ENCODE measurements around the gene TPCN2. TPM values are rescaled to one million over a fixed set of nuclear protein-coding genes. Genes with fewer than 3 reads are reported as not detected.

Gene TPCN2
- 11.7 and 15.9 TPM in 2 replicates for total RNA-seq

DNA sequence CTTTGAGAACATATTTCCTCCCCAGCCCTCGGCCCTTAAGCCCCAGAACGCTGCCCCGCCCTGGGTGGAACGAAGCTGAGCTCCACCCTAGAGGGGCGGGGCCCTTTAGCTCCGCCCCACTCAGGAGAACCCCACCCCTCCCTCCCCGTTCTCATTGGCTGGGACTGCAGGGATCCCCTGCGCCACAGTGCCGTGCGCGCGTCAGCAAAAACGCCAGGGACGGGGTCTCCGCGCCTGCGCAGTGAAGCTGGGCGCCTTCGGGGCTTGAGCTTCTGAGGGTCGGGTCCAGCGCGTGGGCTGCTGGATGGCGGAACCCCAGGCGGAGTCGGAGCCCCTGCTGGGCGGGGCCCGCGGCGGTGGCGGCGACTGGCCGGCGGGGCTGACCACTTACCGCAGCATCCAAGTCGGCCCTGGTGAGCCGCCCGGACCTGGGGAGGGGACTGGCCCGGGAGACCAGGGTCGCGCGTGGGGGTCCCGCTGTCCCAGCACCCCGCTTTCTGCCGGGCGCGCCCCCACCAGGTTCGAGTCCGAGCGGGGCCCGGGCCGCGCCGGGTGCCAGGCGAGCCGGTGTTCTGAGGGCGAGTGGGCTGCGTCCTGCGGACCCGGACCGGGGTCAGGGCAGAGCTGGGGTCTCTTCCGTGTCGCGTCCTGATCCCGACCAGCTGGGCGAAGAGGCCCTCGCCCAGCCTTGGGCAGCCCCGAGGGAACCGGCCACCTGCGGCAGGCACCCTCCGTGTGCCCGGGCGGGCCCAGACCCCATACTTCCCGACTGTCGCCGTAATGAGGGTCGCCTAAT is at the start of gene TPCN2:
TSS of gene TPCN2 (plus strand) at position 239 of the 796 bp plus-strand sequence. CDS start at position 305, 66 bp downstream.

GRCh38 chr11:69013009-69013951 is 35.5 kb upstream of the TPCN2 start, which contains the start of gene MRGPRF:
MRGPRF (minus strand) TSS chr11:69013246; CDS start chr11:69009901, 3,345 bp downstream.

DNA sequence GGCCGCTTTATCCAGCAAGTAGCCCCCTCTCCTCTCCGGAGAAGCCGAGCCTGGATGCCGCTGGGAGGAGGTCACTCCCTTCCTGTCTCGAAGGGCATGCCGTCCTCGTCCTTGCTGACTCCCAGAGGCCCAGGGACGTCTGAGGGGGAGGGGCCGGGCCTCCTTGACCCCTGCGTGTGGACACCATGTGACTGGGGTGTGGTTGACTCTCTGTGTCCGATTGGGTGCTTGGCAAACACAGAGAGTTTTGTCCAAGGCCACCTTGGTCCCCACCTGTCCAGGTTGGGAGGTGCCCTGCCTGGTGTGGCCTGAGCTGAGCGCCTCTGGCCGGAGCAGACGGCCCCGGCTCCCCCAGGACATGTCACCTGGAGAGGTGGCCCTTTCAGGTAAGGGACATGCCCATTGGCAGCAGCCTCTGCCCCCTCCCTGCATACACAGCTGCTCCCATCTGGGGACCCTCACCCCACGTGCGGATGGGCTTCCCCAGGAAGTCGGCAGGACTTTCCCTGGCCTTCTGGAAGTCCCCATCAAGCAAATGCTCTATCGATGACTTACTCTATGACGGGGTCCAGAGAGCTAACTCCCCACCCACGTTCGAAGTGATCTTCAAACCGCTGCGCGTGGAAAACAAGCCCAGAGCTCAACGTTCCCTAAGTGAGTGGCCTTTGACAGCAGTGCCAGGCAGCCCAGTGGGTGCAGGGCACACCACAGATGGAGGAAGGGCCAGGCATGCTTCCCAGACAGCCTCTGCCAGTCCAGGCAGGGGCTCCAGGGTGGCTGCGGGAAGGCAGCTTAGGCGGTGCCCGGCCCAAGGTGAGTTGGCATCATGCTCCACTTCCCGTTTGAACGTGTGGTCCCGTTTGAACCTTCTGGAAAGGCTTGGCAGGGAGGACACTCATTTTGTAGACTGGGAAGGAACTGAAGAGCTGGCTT is 106.8 kb downstream of the TPCN2 start, which contains the start of gene SMIM38:
TSS of gene SMIM38 (plus strand) at position 634 of the 933 bp plus-strand sequence. CDS start 1,912 bp downstream, outside the sequence.

Small RNA genes lying within 50 kb of the gene (small RNA-seq; reads per million reads assigned to genes)
- gene MIR3164, result not detected

Other genes starting within 250 kb of the TPCN2 start
- 73.1 and 80.7 TPM in 2 replicates for gene CPT1A, start 207.0 kb upstream of the TPCN2 start, total RNA-seq
- 66.1 and 74.6 TPM in 2 replicates for gene MRPL21, start 145.1 kb upstream of the TPCN2 start, total RNA-seq
- gene IGHMBP2, start 145.0 kb upstream of the TPCN2 start, total RNA-seq, result 17.7 and 19.2 TPM in 2 replicates
- gene MRGPRD, start 67.9 kb upstream of the TPCN2 start, total RNA-seq, result not detected in 2 replicates
- under 0.01 TPM in 1 of 2 replicates, not detected in the other for gene MRGPRF, start 35.7 kb upstream of the TPCN2 start, total RNA-seq
- not detected in 2 replicates for gene SMIM38, start 107.0 kb downstream of the TPCN2 start, total RNA-seq
- 1.9 TPM in 2 replicates for gene MYEOV, start 245.2 kb downstream of the TPCN2 start, total RNA-seq